ENCODE data around the gene RNF148.

Gene RNF148

DNA sequence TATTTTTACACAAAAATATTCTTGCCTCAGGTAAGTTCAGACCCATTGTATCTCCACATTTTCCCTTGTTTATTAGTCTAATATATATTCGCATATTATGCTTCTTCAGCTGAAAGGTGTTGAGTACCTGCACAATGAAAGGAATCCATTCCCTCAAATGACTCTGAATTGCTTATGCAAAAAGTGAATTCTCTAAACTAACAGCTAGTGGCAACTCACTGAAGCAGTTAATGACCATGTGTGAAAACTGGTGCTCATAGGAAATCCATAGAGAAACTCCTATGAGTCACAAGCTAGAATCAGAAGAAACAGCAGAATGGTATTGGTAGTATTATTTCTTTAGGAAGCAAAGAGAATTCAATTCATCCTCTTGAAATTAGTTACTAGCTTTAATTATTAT is 33.5 kb upstream of the RNF148 start:
- no peaks in the 10 kb centered on the region for H3K36me3 ChIP-seq (ENCODE audit: insufficient read depth, low read length)
- no peak for TF ChIP-seq EZH2phosphoT487 (IDR thresholded peaks at IDR 0.05; ENCODE audit: borderline replicate concordance)
- TF ChIP-seq, protein P1, sequence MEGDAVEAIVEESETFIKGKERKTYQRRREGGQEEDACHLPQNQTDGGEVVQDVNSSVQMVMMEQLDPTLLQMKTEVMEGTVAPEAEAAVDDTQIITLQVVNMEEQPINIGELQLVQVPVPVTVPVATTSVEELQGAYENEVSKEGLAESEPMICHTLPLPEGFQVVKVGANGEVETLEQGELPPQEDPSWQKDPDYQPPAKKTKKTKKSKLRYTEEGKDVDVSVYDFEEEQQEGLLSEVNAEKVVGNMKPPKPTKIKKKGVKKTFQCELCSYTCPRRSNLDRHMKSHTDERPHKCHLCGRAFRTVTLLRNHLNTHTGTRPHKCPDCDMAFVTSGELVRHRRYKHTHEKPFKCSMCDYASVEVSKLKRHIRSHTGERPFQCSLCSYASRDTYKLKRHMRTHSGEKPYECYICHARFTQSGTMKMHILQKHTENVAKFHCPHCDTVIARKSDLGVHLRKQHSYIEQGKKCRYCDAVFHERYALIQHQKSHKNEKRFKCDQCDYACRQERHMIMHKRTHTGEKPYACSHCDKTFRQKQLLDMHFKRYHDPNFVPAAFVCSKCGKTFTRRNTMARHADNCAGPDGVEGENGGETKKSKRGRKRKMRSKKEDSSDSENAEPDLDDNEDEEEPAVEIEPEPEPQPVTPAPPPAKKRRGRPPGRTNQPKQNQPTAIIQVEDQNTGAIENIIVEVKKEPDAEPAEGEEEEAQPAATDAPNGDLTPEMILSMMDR (conservative IDR thresholded peaks at IDR 0.05; ENCODE audit: low read length) = no peak
- no peak overlapping the region for H3K9ac ChIP-seq (ENCODE audit: low read depth, low read length, poor library complexity, severe bottlenecking)
- H3K27me3 ChIP-seq (ENCODE audit: insufficient read depth, low read length, poor library complexity, severe bottlenecking) = no peaks in the 10 kb centered on the region
- no peak overlapping the region for H3K4me2 ChIP-seq (ENCODE audit: low read depth, low read length, poor library complexity, severe bottlenecking)
- H3K79me2 ChIP-seq (ENCODE audit: insufficient read depth, low read length) = no peaks in the 10 kb centered on the region
- no peaks in the 10 kb centered on the region for H3K9me3 ChIP-seq (ENCODE audit: insufficient read depth, low read depth, low read length)
- no peak overlapping the region for H3K4me3 ChIP-seq (ENCODE audit: low read length, poor library complexity, severe bottlenecking)
- no peaks in the 10 kb centered on the region for H3F3A ChIP-seq (ENCODE audit: low read depth)
- H4K20me1 ChIP-seq (ENCODE audit: insufficient read depth, low read length, poor library complexity, severe bottlenecking) = no peaks in the 10 kb centered on the region
- H3K4me1 ChIP-seq (ENCODE audit: insufficient read depth, low read length, poor library complexity, severe bottlenecking) = no peaks in the 10 kb centered on the region
- H2AFZ ChIP-seq (ENCODE audit: low read length) = no peak overlapping the region
- no peaks in the 10 kb centered on the region for H3K9me2 ChIP-seq (replicated peaks; ENCODE audit: low read depth, low read length)

DNA sequence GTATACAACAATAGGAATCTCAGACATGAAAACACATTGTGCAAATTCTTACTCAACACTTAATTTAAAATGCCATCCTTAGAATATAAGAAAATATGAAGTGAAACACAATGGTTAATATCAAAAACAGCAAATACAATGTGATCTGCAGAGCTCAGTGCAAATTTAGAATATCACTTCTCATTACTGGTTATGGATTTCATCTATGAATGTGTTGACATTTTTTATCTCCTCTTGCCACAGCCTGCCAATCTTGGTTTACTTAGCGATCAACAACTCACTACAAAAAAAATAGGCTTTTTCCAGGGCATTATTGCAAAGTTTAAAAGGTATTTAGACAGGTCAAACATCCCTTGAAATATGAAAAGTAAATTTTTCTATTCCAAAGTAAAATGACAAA is 25.0 kb upstream of the RNF148 start:
- Histone ChIP-seq H2AFZ (ENCODE audit: low read length) (no peak overlapping the region), H3K36me3 (ENCODE audit: insufficient read depth, low read length) (no peaks in the 10 kb centered on the region), H3K9ac (ENCODE audit: low read depth, low read length, poor library complexity, severe bottlenecking) (no peak overlapping the region), H3K4me3 (ENCODE audit: low read length, poor library complexity, severe bottlenecking) (no peak overlapping the region), H3K9me2 (replicated peaks; ENCODE audit: low read depth, low read length) (no peaks in the 10 kb centered on the region), H3K4me1 (ENCODE audit: insufficient read depth, low read length, poor library complexity, severe bottlenecking) (no peaks in the 10 kb centered on the region), H3K9me3 (ENCODE audit: insufficient read depth, low read depth, low read length) (no peaks in the 10 kb centered on the region), H3F3A (ENCODE audit: low read depth) (no peaks in the 10 kb centered on the region), H3K79me2 (ENCODE audit: insufficient read depth, low read length) (no peaks in the 10 kb centered on the region), H3K27me3 (ENCODE audit: insufficient read depth, low read length, poor library complexity, severe bottlenecking) (no peaks in the 10 kb centered on the region), H4K20me1 (ENCODE audit: insufficient read depth, low read length, poor library complexity, severe bottlenecking) (no peaks in the 10 kb centered on the region), H3K4me2 (ENCODE audit: low read depth, low read length, poor library complexity, severe bottlenecking) (no peak overlapping the region)
- no peak for TF ChIP-seq EZH2phosphoT487 (IDR thresholded peaks at IDR 0.05; ENCODE audit: borderline replicate concordance)
- TF ChIP-seq, protein P1 (conservative IDR thresholded peaks at IDR 0.05; ENCODE audit: low read length) = no peak

DNA sequence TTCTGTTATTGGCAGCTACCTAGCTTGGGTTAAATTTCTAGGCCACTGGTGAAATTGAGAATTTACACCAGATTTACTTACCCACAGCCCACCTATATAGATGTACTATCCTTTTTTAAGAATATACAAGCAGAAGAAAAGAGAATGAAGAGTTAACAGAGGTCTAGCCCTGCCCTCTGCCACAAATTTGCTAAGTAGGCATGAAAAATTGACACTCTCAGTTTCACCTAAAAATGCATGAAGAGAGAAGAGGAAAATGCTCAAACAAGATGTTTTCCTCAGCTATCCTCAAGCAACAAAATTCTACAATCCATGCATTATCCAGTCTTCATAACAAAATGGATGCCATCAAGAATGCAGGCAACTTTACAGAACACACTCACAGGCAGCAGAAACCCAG is 24.6 kb upstream of the RNF148 start:
- Histone ChIP-seq H3K9me2 (replicated peaks; ENCODE audit: low read depth, low read length) (no peaks in the 10 kb centered on the region), H3K9me3 (ENCODE audit: insufficient read depth, low read depth, low read length) (no peaks in the 10 kb centered on the region), H2AFZ (ENCODE audit: low read length) (no peak overlapping the region), H3K4me2 (ENCODE audit: low read depth, low read length, poor library complexity, severe bottlenecking) (no peak overlapping the region), H3F3A (ENCODE audit: low read depth) (no peaks in the 10 kb centered on the region), H3K36me3 (ENCODE audit: insufficient read depth, low read length) (no peaks in the 10 kb centered on the region), H3K4me1 (ENCODE audit: insufficient read depth, low read length, poor library complexity, severe bottlenecking) (no peaks in the 10 kb centered on the region), H3K27me3 (ENCODE audit: insufficient read depth, low read length, poor library complexity, severe bottlenecking) (no peaks in the 10 kb centered on the region), H3K9ac (ENCODE audit: low read depth, low read length, poor library complexity, severe bottlenecking) (no peak overlapping the region), H3K4me3 (ENCODE audit: low read length, poor library complexity, severe bottlenecking) (no peak overlapping the region), H4K20me1 (ENCODE audit: insufficient read depth, low read length, poor library complexity, severe bottlenecking) (no peaks in the 10 kb centered on the region), H3K79me2 (ENCODE audit: insufficient read depth, low read length) (no peaks in the 10 kb centered on the region)
- TF ChIP-seq, protein P1 (conservative IDR thresholded peaks at IDR 0.05; ENCODE audit: low read length) = no peak
- TF ChIP-seq EZH2phosphoT487 (IDR thresholded peaks at IDR 0.05; ENCODE audit: borderline replicate concordance) = no peak

Data from Loucy (cell line).